DND-41 (cell line): Measurements from ENCODE around the gene PDE6G.

Source experiments
- EZH2 ChIP-seq: IDR thresholded peaks from 3 replicates; pipeline ENCODE4 v1.6.1; 2012; ENCODE audit warnings: borderline replicate concordance, low read depth, mild to moderate bottlenecking, moderate library complexity, low read length, inconsistent platforms; ENCODE audit not compliant: severe bottlenecking
- TF ChIP-seq, protein P1 (sequence below): IDR thresholded peaks from 2 replicates; pipeline ENCODE4 v1.5.1; 2012; ENCODE audit warnings: borderline replicate concordance, low read length, moderate library complexity, mild to moderate bottlenecking; ENCODE audit not compliant: poor library complexity, severe bottlenecking; ENCODE audit errors: extremely low read depth

DNA sequence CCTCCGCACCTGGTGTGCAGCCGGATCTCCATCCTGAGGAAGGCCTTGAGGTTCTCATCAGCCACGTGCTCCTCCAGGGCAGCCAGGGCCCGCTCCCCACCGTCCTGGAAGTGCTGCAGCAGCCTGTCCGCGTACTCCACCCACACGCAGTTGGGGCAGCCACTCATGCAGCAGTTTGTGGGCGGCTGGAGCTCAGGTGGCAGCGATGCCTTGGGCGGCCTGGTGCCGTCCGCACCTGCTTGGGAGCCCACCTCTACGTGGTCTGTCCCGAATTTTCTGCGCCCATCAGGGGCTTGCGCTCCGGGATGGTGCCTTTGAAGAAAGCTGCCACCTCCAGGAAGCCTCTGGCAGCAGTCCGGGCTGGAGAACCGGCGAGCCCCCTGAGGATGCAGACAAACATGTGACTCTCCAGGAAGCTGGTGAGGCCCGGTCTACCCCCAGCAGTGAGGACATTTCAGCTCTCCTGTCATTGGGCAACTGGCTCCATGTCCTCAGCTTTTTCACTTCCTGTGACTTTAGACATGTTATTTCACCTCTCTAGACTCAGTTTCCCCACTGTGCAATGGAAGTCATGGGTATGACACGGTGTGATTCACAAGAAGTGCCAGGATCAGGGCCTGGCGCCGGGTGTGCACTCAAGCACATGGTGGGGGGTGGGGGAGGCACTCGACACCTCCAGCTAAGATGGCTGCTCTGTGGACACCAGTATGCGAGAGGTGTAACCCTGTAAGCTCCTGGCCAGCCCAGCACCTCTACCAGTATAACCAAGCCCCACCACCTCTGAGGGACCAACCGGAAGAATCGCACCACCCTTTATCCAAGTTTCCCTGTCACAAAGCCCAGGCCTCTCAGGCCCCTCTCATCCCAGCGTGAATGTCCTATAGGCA, 9.1 kb upstream of the PDE6G start:
- TF ChIP-seq, protein P1, sequence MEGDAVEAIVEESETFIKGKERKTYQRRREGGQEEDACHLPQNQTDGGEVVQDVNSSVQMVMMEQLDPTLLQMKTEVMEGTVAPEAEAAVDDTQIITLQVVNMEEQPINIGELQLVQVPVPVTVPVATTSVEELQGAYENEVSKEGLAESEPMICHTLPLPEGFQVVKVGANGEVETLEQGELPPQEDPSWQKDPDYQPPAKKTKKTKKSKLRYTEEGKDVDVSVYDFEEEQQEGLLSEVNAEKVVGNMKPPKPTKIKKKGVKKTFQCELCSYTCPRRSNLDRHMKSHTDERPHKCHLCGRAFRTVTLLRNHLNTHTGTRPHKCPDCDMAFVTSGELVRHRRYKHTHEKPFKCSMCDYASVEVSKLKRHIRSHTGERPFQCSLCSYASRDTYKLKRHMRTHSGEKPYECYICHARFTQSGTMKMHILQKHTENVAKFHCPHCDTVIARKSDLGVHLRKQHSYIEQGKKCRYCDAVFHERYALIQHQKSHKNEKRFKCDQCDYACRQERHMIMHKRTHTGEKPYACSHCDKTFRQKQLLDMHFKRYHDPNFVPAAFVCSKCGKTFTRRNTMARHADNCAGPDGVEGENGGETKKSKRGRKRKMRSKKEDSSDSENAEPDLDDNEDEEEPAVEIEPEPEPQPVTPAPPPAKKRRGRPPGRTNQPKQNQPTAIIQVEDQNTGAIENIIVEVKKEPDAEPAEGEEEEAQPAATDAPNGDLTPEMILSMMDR = no peak
- TF ChIP-seq EZH2 = no peak
